ENCODE measurements around the gene SLC39A9.
"Not testable (repeated sequence)": the region's sequence is repeated elsewhere in the genome, so short reads cannot be mapped to it uniquely, and the experiment has no call there.

SLC39A9 gene

GRCh38 chr14:69368381-69368780, 30.1 kb upstream of the SLC39A9 start:
- DNase-seq (ENCODE audit: low read depth in 2 of 2), result no peak

- no peak for DNase-seq (ENCODE audit: low read depth in 2 of 2)
Observed at GRCh38 chr14:69370061-69370460, 28.4 kb upstream of the SLC39A9 start.

- DNase-seq (ENCODE audit: low read depth in 2 of 2), result no peak
Observed at GRCh38 chr14:69372146-69372545, 26.3 kb upstream of the SLC39A9 start.

GRCh38 chr14:69373104-69373503, 25.4 kb upstream of the SLC39A9 start:
- no peak for DNase-seq (ENCODE audit: low read depth in 2 of 2)

GRCh38 chr14:69374235-69374634, 24.3 kb upstream of the SLC39A9 start:
- no peak for DNase-seq (ENCODE audit: low read depth in 2 of 2)

GRCh38 chr14:69375182-69375581, 23.3 kb upstream of the SLC39A9 start:
- DNase-seq (ENCODE audit: low read depth in 2 of 2), result no peak

GRCh38 chr14:69375722-69376121, 22.8 kb upstream of the SLC39A9 start:
- DNase-seq (ENCODE audit: low read depth in 2 of 2), result no peak

- no peak for DNase-seq (ENCODE audit: low read depth in 2 of 2)
Observed at GRCh38 chr14:69376439-69376838, 22.1 kb upstream of the SLC39A9 start.

GRCh38 chr14:69378274-69378673, 20.2 kb upstream of the SLC39A9 start:
- no peak for DNase-seq (ENCODE audit: low read depth in 2 of 2)

- DNase-seq (ENCODE audit: low read depth in 2 of 2), result no peak
Observed at GRCh38 chr14:69387311-69387710, 11.2 kb upstream of the SLC39A9 start.

- not testable (repeated sequence) for DNase-seq (ENCODE audit: low read depth in 2 of 2)
Observed at GRCh38 chr14:69391400-69391799, 7.1 kb upstream of the SLC39A9 start.

- DNase-seq (ENCODE audit: low read depth in 2 of 2), result no peak
Observed at GRCh38 chr14:69392481-69392880, 6.0 kb upstream of the SLC39A9 start.

- no peak for DNase-seq (ENCODE audit: low read depth in 2 of 2)
Observed at GRCh38 chr14:69395929-69396328, 2.6 kb upstream of the SLC39A9 start.

- no peak for DNase-seq (ENCODE audit: low read depth in 2 of 2)
Observed at GRCh38 chr14:69398818-69399210, 322 bp downstream of the SLC39A9 start.

GRCh38 chr14:69399750-69400149, 1.3 kb downstream of the SLC39A9 start:
- DNase-seq (ENCODE audit: low read depth in 2 of 2), result no peak

- DNase-seq (ENCODE audit: low read depth in 2 of 2), result no peak
Observed at GRCh38 chr14:69400154-69400553, 1.7 kb downstream of the SLC39A9 start.

GRCh38 chr14:69401841-69402240, 3.3 kb downstream of the SLC39A9 start:
- no peak for DNase-seq (ENCODE audit: low read depth in 2 of 2)

- no peak for DNase-seq (ENCODE audit: low read depth in 2 of 2)
Observed at GRCh38 chr14:69404478-69404877, 6.0 kb downstream of the SLC39A9 start.

- DNase-seq (ENCODE audit: low read depth in 2 of 2), result no peak
Observed at GRCh38 chr14:69404883-69405282, 6.4 kb downstream of the SLC39A9 start.

GRCh38 chr14:69405762-69406161, 7.3 kb downstream of the SLC39A9 start:
- no peak for DNase-seq (ENCODE audit: low read depth in 2 of 2)

GRCh38 chr14:69408331-69408960, 10.0 kb downstream of the SLC39A9 start:
- DNase-seq (ENCODE audit: low read depth in 2 of 2), result no peak

- DNase-seq (ENCODE audit: low read depth in 2 of 2), result no peak
Observed at GRCh38 chr14:69413483-69413882, 15.0 kb downstream of the SLC39A9 start.

GRCh38 chr14:69416087-69416486, 17.6 kb downstream of the SLC39A9 start:
- not testable (repeated sequence) for DNase-seq (ENCODE audit: low read depth in 2 of 2)

- DNase-seq (ENCODE audit: low read depth in 2 of 2), result peak in 1 of 2 experiments; percentile 4
Observed at GRCh38 chr14:69423279-69423678, 24.8 kb downstream of the SLC39A9 start.
